ENCODE data around the gene OR8G5.
"Not testable (repeated sequence)": the region's sequence is repeated elsewhere in the genome, so short reads cannot be mapped to it uniquely, and the experiment has no call there.

The OR8G5 gene, protein sequence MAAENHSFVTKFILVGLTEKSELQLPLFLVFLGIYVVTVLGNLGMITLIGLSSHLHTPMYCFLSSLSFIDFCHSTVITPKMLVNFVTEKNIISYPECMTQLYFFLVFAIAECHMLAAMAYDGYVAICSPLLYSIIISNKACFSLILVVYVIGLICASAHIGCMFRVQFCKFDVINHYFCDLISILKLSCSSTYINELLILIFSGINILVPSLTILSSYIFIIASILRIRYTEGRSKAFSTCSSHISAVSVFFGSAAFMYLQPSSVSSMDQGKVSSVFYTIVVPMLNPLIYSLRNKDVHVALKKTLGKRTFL

DNA sequence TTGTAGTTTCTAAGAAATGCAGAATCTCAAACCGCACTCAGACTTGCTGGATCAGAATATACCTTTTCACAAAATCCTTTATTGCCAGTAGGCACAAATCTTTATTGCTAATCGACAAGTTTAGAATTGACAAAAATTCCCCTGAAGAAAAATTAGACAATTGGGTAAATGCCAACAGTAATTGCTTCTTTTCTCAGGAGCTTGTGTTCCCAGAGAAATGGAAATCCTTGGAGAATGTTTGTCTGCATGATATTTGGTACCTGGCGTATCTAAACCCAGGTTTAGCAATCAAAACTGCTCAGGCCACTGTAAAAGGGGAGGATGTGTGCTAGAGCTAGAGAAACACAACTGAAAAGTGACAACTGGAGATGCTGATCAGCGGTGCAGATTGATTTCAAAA lies at the start of gene OR8G5:
OR8G5 (plus strand) TSS at position 301 of the 400 bp plus-strand sequence. CDS start 8,556 bp downstream, outside the sequence.
- DNase-seq, result no peak

DNA sequence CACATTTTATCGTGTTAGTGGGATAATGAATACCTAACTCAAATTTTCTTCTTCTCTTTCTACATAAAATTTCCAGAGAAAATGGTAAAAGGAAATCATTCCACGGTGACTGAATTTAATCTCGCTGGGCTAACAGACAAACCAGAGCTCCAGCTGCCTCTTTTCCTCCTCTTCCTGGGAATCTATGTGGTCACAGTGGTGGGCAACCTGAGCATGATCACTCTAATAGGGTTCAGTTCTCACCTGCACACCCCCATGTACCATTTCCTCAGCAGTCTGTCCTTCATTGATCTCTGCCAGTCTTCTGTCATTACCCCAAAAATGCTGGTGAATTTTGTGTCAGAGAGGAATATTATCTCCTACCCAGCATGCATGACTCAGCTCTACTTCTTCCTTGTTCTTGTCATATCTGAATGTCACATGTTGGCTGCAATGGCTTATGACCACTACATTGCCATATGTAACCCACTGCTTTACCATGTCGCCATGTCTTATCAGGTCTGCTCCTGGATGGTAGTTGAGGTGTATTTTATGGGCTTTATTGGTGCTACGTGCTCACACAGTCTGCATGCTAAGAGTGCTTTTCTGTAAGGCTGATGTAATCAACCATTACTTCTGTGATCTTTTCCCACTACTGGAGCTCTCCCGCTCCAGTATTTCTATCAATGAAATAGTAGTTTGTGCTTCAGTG lies 48.9 kb upstream of the OR8G5 start:
- no peak for DNase-seq

DNA sequence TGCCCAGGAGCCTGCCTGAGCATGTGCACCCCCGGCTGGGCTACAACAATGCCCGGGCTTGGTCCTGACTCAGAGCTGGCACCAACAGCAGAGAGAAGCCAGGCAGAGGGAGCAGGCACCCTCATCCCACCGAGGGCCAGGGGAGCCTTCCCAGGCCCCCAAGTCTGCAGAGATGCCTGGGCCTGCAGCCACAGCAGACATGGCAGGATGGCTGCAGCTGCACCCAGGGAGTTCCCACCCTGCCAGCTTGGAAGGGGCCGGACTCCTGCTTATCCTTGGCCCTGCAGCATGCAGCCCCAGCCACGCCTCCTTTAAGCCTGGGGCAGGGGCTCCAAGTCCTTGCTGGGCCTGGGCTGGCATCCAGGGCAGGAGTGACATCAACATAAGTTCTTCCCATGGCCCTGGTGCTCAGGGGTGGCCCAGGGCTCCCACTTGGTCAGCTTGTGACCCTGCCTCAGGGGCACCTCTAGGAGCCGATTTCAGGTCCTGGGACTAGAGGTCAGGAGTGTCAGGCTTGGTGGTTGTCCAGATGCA lies 46.3 kb upstream of the OR8G5 start:
- DNase-seq, result no peak

DNA sequence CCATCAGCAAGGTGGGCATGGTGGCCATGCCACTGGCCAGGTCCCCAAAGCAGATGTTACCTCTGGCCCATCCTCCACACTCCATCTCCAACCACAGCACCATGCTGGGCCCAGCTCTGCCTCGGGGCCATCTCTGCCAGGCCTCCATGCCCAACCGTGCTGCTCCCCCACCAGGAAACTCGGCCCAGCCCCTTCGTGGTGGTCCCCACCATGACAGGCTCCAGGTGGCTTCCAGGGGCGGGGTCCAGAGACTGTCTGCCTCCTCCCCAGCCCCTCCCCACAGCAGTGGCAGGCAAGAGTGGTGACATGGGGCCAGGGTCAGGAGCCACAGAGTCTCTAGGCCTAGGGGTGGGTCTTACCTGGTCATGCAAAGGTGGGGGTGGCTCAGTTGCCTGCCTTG lies 45.8 kb upstream of the OR8G5 start:
- DNase-seq, result no peak

DNA sequence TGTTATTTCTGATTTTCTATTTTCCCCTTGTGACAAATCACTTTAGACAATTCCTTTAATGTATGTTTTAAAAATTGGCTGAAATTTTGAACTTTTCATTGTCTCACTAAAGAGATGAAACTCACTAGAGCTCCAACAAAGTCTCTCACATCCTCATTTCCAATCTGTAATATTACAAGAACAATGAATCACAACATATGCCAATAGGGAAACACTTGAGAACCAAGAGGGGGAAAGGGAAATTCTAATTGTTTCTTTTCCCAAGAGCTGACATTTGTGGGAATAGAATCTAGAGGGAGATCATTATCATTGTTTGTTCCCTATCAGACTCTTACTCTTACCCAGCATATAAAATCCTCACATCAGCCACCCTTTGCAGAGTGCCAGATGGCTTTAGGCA lies 44.9 kb upstream of the OR8G5 start:
- peak in 1 of 2 experiments; percentile 43 for DNase-seq

DNA sequence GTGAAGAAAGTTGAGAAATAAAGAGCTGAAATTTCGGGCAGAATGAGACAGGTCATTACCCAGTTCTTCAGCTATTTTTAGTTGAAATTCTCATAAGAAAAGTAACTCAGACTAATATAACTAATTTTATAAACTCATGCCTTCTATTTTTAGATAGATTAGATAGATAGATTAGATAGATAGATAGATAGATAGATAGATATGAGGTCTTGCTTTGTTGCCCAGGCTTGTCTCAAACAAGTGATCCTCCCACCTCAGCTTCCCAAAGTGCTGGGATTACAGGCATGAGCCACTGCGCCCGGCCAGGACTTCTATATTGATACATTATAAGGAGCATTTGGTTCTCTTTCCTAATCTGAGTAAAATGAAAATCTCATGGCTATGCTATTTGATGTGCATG lies 42.1 kb upstream of the OR8G5 start:
- no peak for DNase-seq

DNA sequence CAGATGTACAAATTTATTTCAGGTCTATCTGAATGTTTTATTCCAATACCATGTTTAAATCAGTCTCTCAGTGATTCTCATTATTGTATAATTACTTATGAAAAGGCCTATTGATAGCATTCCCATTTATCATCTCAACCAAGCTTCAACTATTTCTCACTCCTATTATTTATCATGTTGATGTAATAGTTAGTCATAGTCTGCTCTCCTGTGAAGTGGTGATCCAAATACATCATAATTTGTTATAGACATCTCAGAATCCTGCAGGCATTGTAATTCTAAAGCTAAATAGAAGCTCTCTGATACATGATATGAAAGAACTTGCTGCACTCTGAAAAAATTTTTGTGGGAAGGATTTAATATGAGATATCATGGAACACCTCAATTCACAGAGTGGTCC lies 37.0 kb upstream of the OR8G5 start:
- no peak for DNase-seq

DNA sequence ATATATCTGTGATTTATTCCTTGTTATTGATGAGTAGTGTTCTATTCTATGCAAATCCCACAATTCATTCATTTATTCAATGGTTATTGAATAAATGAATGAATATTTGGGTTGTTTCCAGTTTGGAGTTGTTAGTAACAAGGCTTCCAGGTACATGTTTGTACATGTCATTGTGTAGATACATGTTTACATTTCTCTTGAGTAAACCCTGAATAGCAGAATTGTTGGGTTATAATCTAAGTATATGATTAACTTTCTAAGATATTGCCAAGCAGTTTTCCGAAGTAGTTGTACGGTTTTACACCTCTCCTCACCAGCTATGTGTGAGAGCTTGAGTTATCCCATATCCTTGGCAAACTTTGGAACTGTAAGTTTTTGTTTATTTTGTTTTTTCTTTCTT lies 33.8 kb upstream of the OR8G5 start:
- no peak for DNase-seq

DNA sequence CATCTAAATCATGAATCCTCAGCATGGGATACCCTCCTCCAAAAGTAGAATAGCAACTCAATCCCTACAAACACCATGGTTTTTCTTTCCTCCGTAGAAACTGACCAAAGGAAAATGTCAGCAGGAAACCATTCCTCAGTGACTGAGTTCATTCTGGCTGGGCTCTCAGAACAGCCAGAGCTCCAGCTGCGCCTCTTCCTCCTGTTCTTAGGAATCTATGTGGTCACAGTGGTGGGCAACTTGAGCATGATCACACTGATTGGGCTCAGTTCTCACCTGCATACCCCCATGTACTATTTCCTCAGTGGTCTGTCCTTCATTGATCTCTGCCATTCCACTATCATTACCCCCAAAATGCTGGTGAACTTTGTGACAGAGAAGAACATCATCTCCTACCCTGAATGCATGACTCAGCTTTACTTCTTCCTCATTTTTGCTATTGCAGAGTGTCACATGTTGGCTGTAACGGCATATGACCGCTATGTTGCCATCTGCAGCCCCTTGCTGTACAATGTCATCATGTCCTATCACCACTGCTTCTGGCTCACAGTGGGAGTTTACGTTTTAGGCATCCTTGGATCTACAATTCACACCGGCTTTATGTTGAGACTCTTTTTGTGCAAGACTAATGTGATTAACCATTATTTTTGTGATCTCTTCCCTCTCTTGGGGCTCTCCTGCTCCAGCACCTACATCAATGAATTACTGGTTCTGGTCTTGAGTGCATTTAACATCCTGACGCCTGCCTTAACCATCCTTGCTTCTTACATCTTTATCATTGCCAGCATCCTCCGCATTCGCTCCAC lies 31.4 kb upstream of the OR8G5 start:
- DNase-seq, result not testable (repeated sequence)

DNA sequence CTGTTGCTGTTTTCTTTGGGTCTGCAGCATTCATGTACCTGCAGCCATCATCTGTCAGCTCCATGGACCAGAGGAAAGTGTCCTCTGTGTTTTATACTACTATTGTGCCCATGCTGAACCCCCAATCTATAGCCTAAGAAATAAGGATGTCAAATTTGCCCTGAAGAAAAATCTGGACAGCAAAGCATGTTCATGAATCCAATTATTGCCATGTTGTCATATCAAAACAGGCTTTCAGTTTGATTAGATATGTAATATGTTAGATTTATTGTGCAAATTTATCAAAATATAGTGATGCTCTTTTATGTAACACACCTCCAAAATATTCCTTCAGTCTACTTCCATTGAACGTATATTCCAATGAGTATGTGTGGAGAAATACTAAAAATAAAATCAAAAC lies 30.7 kb upstream of the OR8G5 start:
- no peak for DNase-seq

DNA sequence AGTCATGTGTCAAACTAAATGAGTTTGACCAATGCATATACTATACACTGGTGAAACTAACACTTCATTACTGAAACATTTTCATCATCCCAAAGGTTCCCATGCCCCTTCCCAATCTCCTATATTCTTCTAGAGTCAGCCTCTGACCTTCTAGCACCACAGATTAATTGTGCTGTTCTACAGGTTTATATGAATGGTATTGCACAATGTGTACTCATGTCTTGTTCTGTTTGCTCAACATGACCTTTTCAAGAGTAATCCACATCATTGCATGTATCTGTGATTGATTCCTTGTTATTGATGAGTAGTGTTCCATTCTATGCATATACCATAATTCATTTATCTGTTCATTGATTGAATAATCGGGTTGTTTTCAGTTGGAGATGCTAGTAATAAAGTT lies 22.8 kb upstream of the OR8G5 start:
- no peak for DNase-seq

DNA sequence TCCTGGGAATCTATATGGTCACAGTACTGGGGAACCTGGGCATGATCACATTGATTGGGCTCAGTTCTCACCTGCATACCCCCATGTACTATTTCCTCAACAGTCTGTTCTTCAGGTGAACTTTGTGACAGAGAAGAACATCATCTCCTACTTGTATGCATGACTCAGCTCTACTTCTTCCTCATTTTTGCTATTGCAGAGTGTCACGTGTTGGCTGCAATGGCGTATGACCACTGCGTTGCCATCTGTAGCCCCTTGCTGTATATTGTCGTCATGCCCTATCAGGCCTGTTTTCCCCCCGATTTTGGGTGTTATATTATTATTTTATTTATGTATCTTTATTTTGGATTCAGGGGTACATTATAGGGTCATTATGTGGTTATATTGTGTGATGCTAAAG lies 17.7 kb upstream of the OR8G5 start:
- no peak for DNase-seq

DNA sequence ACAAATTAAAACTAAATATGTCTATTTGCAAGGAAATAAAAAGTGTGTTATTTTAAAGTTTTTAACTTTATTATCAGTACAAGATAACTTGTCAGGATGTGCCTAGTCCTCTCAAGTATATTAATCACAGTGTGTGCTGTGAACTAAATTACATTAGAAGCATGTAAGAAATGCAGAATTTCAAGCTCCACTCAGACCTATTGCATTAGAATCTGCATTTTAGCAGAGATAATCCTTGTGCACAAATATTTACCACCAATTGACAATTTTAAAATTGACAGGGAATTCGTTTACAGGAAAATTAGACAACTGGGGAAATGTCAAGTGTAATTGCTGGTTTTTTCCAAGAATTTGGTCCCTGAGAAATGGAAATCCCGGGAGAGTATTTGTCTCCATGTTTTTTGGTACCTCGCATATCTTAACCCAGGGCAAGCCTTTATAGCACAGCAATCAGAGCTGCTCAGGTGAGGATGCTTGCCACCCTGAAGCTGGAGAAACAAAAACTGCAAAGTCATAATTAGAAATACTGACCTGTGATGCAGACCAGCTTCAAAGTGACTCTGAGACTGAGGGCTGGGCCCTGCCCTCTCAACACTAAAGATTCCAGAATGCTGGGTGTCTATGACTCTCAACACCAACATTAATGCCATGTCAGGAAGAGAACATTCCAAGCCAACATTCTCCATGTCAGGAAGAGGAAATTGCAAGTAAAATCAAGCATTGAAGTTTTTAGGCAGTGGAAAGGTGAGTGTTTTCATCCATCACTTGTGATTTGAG lies 15.4 kb upstream of the OR8G5 start, which contains the start of gene OR8G1:
OR8G1 (plus strand) TSS at position 475 of the 777 bp plus-strand sequence. CDS start 8,581 bp downstream, outside the sequence.
- no peak for DNase-seq

DNA sequence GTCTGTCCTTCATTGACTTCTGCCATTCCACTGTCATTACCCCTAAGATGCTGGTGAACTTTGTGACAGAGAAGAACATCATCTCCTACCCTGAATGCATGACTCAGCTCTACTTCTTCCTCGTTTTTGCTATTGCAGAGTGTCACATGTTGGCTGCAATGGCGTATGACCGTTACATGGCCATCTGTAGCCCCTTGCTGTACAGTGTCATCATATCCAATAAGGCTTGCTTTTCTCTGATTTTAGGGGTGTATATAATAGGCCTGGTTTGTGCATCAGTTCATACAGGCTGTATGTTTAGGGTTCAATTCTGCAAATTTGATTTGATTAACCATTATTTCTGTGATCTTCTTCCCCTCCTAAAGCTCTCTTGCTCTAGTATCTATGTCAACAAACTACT lies 6.3 kb upstream of the OR8G5 start:
- not testable (repeated sequence) for DNase-seq

DNA sequence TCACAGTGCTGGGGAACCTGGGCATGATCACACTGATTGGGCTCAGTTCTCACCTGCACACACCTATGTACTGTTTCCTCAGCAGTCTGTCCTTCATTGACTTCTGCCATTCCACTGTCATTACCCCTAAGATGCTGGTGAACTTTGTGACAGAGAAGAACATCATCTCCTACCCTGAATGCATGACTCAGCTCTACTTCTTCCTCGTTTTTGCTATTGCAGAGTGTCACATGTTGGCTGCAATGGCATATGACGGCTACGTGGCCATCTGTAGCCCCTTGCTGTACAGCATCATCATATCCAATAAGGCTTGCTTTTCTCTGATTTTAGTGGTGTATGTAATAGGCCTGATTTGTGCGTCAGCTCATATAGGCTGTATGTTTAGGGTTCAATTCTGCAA lies 8.9 kb downstream of the OR8G5 start:
- DNase-seq, result not testable (repeated sequence)

DNA sequence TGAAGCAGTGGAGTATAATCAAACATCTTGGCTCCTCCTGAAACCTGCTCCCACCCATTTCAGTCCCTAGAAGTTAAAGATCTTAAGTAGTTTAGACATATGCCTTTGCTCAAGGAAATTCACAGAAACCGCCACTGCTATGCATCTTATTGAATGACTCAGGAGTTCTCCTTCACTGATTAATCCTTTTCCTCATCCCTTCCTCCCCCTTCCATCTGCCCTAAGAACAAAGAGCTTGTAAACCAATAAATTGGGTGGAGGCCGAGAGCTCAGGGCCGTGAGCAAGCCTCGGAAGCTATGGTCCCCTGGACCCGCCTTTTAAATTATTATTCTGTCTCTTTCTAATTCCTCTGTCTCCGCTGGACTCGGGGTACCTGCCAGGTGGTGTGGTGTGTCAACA lies 14.7 kb downstream of the OR8G5 start:
- DNase-seq, result peak; percentile 32 to 78

DNA sequence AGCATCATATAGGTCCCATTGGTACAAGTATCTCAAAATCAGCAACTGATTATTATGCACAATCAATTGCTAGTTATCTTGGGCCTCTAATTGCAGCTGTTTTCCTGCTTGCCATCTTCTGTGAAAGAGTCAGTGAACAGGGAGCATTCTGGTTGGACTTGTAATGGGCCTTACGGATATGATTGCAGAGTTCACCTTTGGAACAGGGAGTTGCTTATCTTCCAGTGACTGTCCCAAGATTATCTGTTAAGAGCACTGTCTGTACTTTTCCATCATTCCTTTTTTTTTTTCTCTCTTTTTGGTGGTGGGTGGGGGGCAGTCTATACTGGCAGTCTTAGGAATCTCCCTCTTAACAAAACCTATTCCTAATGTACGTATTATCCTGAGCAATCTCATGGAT lies 17.8 kb downstream of the OR8G5 start:
- DNase-seq, result no peak

DNA sequence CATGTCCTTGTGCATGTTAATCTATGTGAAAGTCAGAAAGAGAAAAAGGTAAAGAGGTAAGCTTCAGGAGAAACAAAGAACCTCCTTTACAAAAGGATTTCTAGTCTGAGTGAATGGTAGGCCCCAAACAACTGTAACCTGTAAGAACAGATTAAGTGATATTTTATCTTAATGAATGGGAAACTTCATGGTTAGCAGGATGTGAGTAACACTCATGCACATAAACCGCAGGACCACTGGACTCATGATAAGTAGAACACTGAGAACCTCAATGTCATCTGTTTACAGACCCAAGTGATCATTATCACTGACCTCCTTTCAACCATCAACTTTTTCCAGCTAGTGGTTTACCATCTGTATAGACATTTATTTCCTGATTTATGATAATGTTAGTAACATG lies 19.9 kb downstream of the OR8G5 start:
- no peak for DNase-seq

DNA sequence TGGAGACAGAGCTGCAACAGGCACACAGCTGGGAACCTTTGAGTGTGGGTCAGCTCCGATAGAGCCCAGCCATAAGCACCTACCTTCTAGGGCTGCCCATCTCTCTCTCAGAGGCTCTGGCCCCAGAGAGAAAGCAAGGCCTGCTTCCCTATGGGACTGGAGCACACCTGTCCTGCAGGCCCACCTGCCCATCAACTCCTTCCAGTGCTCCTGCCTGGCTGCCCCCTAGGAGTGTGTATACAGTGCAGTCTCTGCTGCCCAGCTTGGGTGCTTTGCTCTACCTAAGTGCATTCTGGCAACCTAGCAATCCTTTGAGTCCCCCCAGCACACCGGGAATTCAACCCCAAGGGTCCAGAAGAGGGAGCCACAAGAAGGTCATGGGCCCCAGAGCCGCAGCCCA lies 21.0 kb downstream of the OR8G5 start:
- no peak for DNase-seq

DNA sequence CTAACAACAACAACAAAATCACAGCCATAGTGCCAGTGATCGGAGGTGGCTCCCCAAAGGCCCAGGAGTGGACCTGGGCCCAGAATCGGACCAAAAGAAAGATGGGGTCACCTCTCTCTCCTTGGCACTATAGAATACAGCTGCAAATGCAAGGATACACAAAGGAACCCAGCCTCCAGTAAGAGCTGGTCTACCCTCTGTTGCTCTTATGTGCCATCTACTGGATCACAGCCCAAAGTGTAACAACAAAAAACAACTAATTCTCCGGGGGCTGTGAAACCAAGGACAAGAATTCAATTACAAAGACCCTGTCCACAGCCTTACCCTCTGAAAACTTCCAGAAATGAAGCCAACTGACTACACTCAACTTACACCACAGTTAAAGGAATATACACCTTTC lies 21.6 kb downstream of the OR8G5 start:
- DNase-seq, result peak in 1 of 2 experiments; percentile 25

DNA sequence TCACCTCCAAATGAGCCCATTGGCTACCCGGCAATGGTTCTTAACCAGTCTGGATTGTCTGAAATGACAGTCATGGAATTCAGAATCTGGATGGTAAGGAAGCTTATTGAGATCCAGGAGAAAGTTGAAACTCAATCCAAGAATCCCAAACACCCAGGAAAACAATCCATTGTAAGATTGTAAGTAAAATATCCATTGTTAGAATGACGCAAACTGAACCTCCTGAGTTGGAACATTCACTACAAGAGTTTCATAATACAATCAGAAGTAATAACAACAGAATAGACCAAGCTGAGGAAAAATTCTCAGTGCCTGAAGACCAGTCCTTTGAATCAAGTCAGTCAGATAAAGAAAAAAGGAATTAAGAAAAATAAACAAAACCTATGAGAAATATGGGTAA lies 22.1 kb downstream of the OR8G5 start:
- no peak for DNase-seq

DNA sequence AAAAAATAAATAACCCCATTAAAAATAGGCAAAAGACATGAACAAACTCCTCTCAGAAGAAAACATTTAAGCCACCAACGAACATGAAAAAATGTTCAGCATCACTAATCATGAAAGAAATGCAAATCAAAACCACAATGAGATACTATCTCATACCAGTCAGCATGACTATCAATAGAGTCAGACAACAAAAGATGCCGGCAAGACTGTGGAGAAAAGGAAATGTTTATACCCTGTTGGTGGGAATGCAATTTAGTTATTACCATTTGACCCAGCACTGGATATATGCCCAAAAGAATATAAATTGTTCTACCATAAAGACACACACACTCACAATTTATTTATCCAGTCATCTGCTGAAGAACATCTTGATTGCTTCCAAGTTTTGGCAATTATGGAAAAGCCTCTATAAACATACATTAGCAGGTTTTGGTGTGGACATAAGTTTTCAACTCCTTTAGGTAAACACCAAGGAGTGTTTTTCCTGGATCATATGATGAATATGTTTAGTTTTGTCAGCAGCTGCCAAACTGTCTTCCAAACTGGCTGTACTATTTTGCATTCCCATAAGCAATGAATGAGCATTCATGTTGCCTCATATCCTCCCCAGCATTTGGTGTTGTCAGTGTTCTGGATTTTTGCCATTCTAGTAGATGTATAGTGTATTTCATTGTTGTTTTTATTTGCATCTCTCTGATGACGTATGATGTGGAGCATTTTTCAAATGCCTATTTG lies 29.6 kb downstream of the OR8G5 start:
- no peak for DNase-seq
